Effector CD4-positive, alpha-beta T cell (primary cell): ENCODE measurements around the gene PLA2G7.

Source experiments
- DNase-seq: peaks from one replicate; pipeline ENCODE4 v3.0.0-alpha.2; 2020

Gene PLA2G7

GRCh38 chr6:46687619-46688097 is 47.5 kb downstream of the PLA2G7 start, which contains the start of gene TDRD6:
Gene TDRD6 (plus strand): TSS chr6:46687885. CDS start chr6:46688129, 244 bp downstream.
- DNase-seq = no peak

GRCh38 chr6:46684771-46685170 is 50.4 kb downstream of the PLA2G7 start:
- no peak for DNase-seq

- no peak for DNase-seq
Observed at GRCh38 chr6:46677314-46677654, 57.9 kb downstream of the PLA2G7 start.

- no peak for DNase-seq
Observed at GRCh38 chr6:46676604-46677313, 58.4 kb downstream of the PLA2G7 start.

- DNase-seq = no peak
Observed at GRCh38 chr6:46674410-46674809, 60.8 kb downstream of the PLA2G7 start.

GRCh38 chr6:46667377-46667776 is 67.8 kb downstream of the PLA2G7 start:
- no peak for DNase-seq

GRCh38 chr6:46661483-46661882 is 73.7 kb downstream of the PLA2G7 start:
- DNase-seq = no peak

- no peak for DNase-seq
Observed at GRCh38 chr6:46657642-46658041, 77.5 kb downstream of the PLA2G7 start.

- no peak for DNase-seq
Observed at GRCh38 chr6:46655803-46656202, 79.4 kb downstream of the PLA2G7 start.
